ENCODE data around the gene MPP2.
A peak's percentile ranks its signal among the peaks of the same experiment; 100 is the strongest.
"Not testable (repeated sequence)": the region's sequence is repeated elsewhere in the genome, so short reads cannot be mapped to it uniquely, and the experiment has no call there.

Gene MPP2

DNA sequence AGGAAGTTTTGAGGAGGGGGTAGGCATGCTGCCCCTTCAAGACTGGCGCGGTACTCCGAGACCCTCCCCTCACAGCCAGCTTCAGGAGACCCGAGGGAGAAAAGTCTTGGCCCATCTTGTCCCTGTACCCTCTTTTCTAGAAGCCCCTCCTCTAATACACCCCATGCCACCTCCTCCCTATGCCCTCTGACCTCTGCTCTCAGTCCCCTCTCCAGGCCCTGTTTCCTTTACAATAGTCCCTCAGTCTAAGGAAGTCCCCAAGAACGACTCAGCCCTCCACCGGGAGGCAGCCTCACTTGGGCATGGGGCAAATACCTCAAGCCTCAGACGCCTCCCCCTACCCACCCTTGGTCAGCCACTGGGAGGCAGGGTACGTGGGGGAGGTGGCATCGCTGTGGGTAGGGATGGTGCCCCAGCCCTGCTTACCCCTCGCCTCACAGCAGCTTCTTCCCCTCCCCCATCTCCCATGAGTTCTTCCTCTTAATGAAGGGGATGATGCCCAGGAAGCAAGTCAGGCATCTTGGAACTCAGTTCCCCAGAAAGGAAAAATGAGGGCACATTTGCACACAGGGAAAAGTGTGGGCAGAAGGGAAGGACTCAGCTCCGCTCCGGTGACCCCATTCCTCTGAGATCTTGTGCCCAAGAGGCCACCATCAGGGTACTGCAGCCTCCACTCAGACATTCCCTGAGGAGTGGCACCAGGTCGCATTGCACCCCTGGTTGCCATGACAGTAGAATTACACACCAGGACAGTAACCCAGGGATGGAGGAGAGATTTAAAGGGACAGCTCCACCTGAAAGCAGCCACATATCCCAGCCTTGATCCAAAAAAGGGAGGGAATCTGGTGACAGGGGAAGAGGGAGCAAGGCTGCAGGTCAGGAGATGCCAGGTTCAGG, 6.2 kb downstream of the MPP2 start:
- no peak for DNase-seq

GRCh38 chr17:43900183-43900857, 7.0 kb downstream of the MPP2 start:
- DNase-seq, result peak in 1 of 2 donors; percentile 49

DNA sequence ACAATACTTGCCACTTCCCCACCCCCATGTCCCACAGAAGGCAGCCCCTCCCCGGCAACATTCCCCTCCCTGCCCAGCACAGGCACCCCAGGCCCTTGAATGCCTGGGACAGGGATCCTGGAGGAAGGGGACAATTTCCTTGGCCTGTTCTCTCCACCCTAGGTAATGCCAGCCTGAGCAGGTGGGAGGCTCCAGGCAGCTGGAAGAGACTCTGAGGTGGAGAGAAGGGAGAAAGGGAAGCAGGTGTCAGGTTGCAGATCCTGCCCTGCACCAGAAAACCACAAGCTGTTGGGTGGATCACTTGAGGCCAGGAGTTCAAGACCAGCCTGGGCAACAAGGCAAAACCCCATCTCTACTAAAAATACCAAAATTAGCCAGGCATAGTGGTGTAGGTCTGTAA, 8.9 kb downstream of the MPP2 start:
- DNase-seq, result no peak

DNA sequence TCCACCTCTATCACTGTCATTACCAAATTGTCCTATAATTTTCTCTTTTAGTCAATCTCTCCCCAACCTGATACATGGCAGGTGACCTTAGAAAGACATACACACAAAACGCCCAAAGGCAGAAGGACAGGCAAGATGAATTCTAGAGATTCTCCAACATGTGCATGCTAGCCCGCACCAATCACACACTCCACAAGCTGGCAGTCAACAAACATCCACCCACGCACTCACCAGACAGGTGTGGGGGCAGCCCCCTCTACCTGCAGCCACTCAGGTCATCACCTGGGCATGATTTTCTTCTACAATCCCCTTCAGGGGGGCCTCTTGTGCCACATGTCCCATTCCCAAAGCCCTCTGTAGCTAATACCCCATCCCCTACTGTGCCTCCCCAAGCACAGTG, 9.5 kb downstream of the MPP2 start:
- no peak for DNase-seq

DNA sequence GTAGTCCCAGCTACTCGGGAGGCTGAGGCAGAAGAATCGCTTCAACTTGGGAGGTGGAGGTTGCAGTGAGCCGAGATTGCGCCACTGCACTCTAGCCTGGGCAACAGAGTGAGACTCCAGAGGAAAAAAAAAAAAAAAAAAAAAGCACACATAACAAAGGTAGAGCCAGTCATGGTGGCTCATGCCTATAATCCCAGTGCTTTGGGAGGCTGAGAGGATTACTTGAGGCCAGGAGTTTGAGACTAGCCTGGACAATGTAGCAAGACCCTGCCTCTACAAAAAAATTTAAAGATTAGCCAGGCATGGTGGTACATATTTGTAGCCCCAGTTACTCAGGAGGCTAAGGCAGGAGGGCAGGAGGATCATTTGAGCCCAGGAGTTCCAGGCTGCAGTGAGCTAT, 12.8 kb downstream of the MPP2 start:
- DNase-seq, result not testable (repeated sequence)

GRCh38 chr17:43892647-43892952, 14.7 kb downstream of the MPP2 start:
- no peak for DNase-seq

DNA sequence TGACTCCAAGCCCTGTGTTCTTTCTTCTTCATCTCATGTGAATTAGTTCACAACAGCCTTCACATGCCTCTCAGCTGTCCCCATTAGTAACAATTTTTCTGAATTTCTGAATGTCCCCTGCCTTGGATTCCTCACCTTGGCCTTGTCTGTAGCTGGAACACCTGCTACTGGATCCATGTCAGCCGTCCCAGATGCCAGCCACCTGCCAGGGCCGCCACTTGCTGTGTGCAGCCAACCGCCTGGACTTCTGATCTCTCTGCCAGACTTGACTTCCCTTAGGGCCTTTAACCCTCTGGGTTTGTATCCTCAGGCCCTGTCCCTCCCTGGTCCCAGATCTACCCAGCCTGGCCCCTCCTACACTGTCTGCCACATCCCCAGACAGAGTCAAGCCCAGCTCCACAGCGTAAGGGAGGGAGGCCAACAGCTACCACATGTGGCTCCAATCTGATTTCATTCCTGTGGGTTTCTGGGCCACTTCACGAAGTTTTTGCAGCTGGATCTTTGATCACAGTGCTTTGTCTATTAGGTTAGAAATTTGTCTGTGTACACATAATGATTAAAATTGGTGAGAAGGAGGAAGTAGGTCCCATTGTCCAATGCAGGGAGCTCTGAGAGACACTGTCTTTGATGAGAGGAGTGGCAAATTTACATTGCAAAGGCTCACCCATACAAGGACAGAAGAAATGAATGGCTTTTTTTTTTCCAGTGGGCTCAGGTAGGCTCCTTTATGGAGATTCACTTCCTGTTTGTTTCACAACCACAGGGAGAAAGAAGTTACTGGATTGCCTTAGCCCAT, 15.3 kb downstream of the MPP2 start:
- DNase-seq, result no peak

GRCh38 chr17:43890240-43890639, 17.1 kb downstream of the MPP2 start:
- no peak for DNase-seq

GRCh38 chr17:43888548-43888947, 18.8 kb downstream of the MPP2 start:
- no peak for DNase-seq

- DNase-seq, result no peak
These were observed 24.4 kb downstream of the MPP2 start for GRCh38 chr17:43882761-43883415.

DNA sequence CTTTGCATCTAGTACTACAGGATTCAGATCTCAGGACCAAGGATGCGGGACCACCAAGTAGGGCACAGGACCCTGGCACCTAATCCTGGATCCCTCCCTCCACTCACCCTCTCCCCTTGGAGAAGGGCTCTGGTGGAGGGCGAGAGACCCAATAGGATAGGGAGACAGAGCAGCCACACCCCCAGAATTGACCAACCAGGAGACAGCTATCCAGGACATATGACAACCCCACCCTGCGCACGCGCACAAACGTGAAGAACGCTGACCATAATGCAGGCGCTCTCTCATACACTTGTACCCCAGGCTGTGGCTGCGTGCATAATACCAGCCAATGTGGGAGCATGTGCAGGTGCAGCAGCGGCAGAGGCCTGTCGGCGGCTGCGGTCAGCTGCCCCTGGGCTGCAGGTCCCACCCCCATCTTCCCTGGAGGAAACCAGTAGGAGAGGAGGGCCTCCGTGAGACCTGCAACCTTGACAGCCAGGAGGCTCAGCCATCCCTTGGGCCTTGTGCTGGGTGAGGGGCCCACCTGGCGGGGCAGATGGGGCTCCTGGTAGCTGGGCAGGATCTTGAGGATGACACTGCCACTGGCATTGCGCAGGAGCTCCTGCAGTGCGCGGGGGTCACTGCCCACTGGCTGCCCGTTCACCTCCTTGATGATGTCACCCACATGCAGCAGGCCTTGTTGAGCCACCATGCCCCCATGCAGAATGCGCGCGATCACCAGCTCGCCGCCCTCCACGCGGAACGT, 25.4 kb downstream of the MPP2 start:
- DNase-seq, result no peak

- DNase-seq, result no peak
These were observed 26.2 kb downstream of the MPP2 start for GRCh38 chr17:43881181-43881580.

- DNase-seq, result no peak
These were observed 26.8 kb downstream of the MPP2 start for GRCh38 chr17:43880420-43880991.

DNA sequence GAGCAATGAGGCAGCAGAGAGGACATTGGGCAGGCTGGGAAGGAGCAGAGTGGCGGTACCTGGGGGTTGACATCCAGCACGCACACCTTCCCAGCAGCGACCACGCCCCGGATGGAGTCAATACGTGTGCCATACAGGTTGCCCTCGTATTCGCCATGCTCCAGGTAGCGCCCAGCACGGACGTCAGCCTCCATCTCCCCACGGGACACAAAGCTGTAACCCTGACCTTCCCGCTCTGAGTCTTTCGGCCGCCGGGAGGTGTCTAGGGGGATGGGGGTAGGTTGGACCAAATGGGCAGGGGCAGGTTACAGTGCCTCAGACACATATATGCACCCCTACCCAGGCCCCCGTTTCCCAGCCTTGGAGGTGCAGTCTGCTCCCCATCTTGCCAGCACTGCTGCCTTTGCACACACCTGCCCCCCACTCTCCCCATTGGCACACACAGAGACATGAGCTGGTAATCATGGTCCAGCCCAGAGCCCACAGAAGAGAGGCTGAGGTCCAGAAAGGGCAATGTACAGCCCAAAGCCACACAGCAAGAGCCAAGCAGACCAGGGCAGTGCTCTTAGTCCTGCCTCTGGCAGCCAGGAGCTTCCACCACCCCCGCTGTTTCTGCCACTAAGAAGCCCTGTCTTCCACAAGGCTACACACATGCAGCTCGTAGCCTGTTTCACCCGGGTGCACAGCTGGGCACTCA, 27.5 kb downstream of the MPP2 start:
- DNase-seq, result no peak

DNA sequence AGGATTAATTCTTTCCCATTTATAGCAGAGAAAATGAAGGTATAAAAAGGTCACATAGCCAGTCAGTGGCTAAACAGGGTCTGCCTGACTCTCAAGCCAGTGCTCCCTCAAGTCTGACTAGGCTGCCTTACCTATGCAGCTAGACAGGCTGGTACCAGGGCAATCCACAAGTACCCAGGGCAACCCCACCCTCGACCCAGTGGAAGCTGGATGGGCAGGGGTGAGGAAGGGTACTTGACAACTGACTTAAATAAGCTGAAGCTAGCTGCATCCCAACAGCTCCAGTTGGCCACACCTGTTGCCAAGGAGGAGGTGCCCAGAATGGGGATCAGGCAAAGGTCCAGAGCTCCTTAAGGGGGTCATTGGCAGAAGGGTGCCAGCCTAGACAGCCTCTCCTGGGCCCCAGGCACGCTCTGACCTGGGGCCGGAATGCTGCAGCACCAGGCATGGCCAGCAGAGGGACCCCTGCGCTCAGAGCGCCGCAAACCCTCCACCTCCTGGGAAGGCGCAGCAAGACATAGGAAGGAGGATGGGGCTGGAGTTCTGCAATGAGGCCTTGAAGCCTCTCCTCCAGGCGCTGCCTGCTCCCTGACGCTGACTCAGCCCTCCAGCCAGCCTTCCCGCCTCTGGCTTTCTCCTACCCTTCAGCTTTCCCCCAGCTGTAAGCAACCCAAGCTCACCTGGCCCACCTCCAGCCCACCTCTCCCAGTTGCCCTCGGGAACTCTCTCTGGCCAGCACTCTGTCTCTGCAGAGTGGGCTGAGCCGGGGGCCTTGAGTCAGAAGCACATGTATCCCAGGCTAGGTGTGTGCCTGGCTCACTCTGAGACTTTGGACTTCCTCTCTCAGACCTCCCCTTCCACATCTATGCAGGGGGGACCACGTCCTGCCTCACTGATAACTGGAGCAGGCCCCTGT, 28.8 kb downstream of the MPP2 start:
- DNase-seq, result peak; percentile 25 to 44

DNA sequence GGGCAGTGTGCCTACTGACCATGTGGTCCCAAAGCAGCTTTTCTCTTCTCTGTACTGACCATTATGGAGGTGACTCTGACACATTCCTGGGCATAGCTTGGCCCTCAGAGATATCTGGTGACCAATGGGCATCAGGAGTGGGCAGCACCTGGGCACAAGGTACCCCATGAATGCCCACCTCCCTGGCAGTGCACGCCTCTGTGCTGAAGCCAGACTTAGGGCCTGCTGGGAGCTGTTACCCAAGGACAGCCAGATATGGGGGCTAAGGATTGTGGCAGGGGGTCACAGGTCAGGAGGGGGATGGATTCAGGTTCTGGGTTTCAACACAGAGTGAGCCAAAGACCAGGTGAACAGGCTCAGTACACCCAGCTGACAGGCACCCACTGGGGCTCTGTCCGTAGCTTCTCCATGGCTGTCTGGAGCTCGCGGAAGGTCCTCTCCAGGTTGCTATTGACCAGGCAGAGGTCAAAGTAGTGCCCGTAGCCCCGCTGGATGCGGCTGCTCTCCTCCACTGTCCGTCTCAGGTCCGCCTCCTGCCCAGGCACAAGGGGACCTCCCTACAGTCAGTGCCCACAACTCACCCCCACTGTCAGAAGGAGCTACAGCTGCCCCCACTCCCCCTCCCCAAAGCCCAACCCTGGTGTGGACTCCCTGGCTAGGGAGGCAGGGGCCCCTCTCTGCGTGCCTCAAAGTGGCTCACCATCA, 29.7 kb downstream of the MPP2 start:
- no peak for DNase-seq

GRCh38 chr17:43877031-43877430, 30.3 kb downstream of the MPP2 start:
- no peak for DNase-seq

- no peak for DNase-seq
These were observed 31.7 kb downstream of the MPP2 start for GRCh38 chr17:43875476-43876147.

GRCh38 chr17:43874293-43874692, 33.0 kb downstream of the MPP2 start:
- DNase-seq, result no peak

Measured in bone marrow (tissue), 2 donors.